ENCODE measurements around the gene PPP2R5A.
"Not testable (repeated sequence)": the region's sequence is repeated elsewhere in the genome, so short reads cannot be mapped to it uniquely, and the experiment has no call there.

The PPP2R5A gene

GRCh38 chr1:212305342-212305741 lies 20.1 kb downstream of the PPP2R5A start:
- no peak for TF ChIP-seq CTCF (IDR thresholded peaks at IDR 0.05; ENCODE audit: low read depth, low read length)
- DNase-seq (ENCODE audit: low read depth): no peak
- no peak overlapping the region for H3K4me3 ChIP-seq (ENCODE audit: low read depth, low read length)

- DNase-seq (ENCODE audit: low read depth); H3K4me3 ChIP-seq (ENCODE audit: low read depth, low read length): not testable (repeated sequence)
These were observed 20.8 kb downstream of the PPP2R5A start for GRCh38 chr1:212305984-212306452.

- no peak for DNase-seq (ENCODE audit: low read depth)
- H3K4me3 ChIP-seq (ENCODE audit: low read depth, low read length): no peak overlapping the region
- TF ChIP-seq MYC (IDR thresholded peaks at IDR 0.05; ENCODE audit: low read depth, low read length): no peak
- TF ChIP-seq CTCF (IDR thresholded peaks at IDR 0.05; ENCODE audit: low read depth, low read length): no peak
- TF ChIP-seq POLR2A (IDR thresholded peaks at IDR 0.05; ENCODE audit: extremely low read depth, insufficient read length): no peak
- no peak for TF ChIP-seq MAX (IDR thresholded peaks at IDR 0.05; ENCODE audit: low read depth, low read length)
These were observed 24.8 kb downstream of the PPP2R5A start for GRCh38 chr1:212309967-212310366.

- no peak for TF ChIP-seq MYC (IDR thresholded peaks at IDR 0.05; ENCODE audit: low read depth, low read length)
- no peak for TF ChIP-seq MAX (IDR thresholded peaks at IDR 0.05; ENCODE audit: low read depth, low read length)
- TF ChIP-seq CTCF (IDR thresholded peaks at IDR 0.05; ENCODE audit: low read depth, low read length): no peak
- no peak for TF ChIP-seq POLR2A (IDR thresholded peaks at IDR 0.05; ENCODE audit: extremely low read depth, insufficient read length)
- no peak for DNase-seq (ENCODE audit: low read depth)
- H3K4me3 ChIP-seq (ENCODE audit: low read depth, low read length): no peak overlapping the region
These were observed 25.2 kb downstream of the PPP2R5A start for GRCh38 chr1:212310383-212310782.

- TF ChIP-seq POLR2A (IDR thresholded peaks at IDR 0.05; ENCODE audit: extremely low read depth, insufficient read length) (no peak), CTCF (IDR thresholded peaks at IDR 0.05; ENCODE audit: low read depth, low read length) (no peak), MAX (IDR thresholded peaks at IDR 0.05; ENCODE audit: low read depth, low read length) (no peak), MYC (IDR thresholded peaks at IDR 0.05; ENCODE audit: low read depth, low read length) (no peak)
- no peak for DNase-seq (ENCODE audit: low read depth)
- no peak overlapping the region for H3K4me3 ChIP-seq (ENCODE audit: low read depth, low read length)
These were observed 26.8 kb downstream of the PPP2R5A start for GRCh38 chr1:212311836-212312497.

GRCh38 chr1:212313616-212314015 lies 28.4 kb downstream of the PPP2R5A start:
- H3K4me3 ChIP-seq (ENCODE audit: low read depth, low read length): no peak overlapping the region

More at GRCh38 chr1:212313616-212314015, 28.4 kb downstream of the PPP2R5A start:
- DNase-seq (ENCODE audit: low read depth): no peak
- TF ChIP-seq MAX (IDR thresholded peaks at IDR 0.05; ENCODE audit: low read depth, low read length) (no peak), CTCF (IDR thresholded peaks at IDR 0.05; ENCODE audit: low read depth, low read length) (no peak), POLR2A (IDR thresholded peaks at IDR 0.05; ENCODE audit: extremely low read depth, insufficient read length) (no peak), MYC (IDR thresholded peaks at IDR 0.05; ENCODE audit: low read depth, low read length) (no peak)

Data from NB4 (cell line).